OCI-LY7 (cell line): ENCODE results near the gene ARAF. TPM values are rescaled to one million over a fixed set of nuclear protein-coding genes. Genes with fewer than 3 reads are reported as not detected.

Source experiments
- BruUV-seq: library from RNA; stranded (reverse); fragments of 400-500 nt; replicated peaks from 2 replicates; lab custom pipeline; 2021; lab: Mats Ljungman, UMichigan
- CTCF ChIA-PET: fragments of 300-600 bp; sonication (Branson Sonifier 250); formaldehyde crosslinking; loops from one replicate; lab custom pipeline; 2022; ENCODE audit warnings: antibody characterized with exemption; ENCODE audit not compliant: unreplicated experiment; lab: Charles Lee
- POLR2A ChIA-PET: fragments of 300-600 bp; sonication (Branson Sonifier 250); formaldehyde crosslinking; loops from one replicate; lab custom pipeline; 2022; ENCODE audit warnings: antibody characterized with exemption; lab: Charles Lee
- DNase-seq: peaks from one replicate; pipeline ENCODE4 v3.0.0-alpha.2; 2015; ENCODE audit warnings: low spot score
- H2AFZ ChIP-seq: fragments of 200-600 bp; sonication (generic), shearing (Covaris generic); 2 replicates; pipeline ENCODE4 v1.6.1; 2014; ENCODE audit warnings: mild to moderate bottlenecking, antibody characterized with exemption, low read length, moderate library complexity
- H3K27ac ChIP-seq: fragments of 200-600 bp; sonication (generic); 2 replicates; pipeline ENCODE4 v1.5.1; 2014; ENCODE audit warnings: mixed run types, low read depth, mild to moderate bottlenecking, moderate library complexity, low read length, inconsistent platforms; ENCODE audit not compliant: poor library complexity, severe bottlenecking
- H3K36me3 ChIP-seq: fragments of 200-600 bp; sonication (generic); 2 replicates; pipeline ENCODE4 v1.6.1; 2014; ENCODE audit warnings: mild to moderate bottlenecking, antibody characterized with exemption, low read length, moderate library complexity, mixed read lengths; ENCODE audit not compliant: insufficient read depth
- H3K4me1 ChIP-seq: fragments of 200-600 bp; sonication (generic); 2 replicates; pipeline ENCODE4 v1.5.1; 2014; ENCODE audit warnings: mild to moderate bottlenecking, low read length; ENCODE audit not compliant: insufficient read depth, poor library complexity, severe bottlenecking
- H3K4me2 ChIP-seq: fragments of 200-600 bp; sonication (generic); 2 replicates; pipeline ENCODE4 v1.6.1; 2014; ENCODE audit warnings: mild to moderate bottlenecking, low read length
- H3K4me3 ChIP-seq: fragments of 200-600 bp; sonication (generic); 2 replicates; pipeline ENCODE4 v1.5.1; 2014; ENCODE audit warnings: mild to moderate bottlenecking, low read depth, low read length; ENCODE audit not compliant: poor library complexity, severe bottlenecking
- H3K79me2 ChIP-seq: fragments of 200-600 bp; sonication (generic); 2 replicates; pipeline ENCODE4 v1.6.1; 2016; ENCODE audit warnings: low read depth, mild to moderate bottlenecking, low read length, moderate library complexity, mixed read lengths; ENCODE audit not compliant: insufficient read depth
- H3K9me2 ChIP-seq: fragments of 200-600 bp; sonication (generic); 2 replicates; pipeline ENCODE4 v1.6.1; 2016; ENCODE audit warnings: mild to moderate bottlenecking, low read length, mixed read lengths; ENCODE audit not compliant: insufficient read depth
- H3K9me3 ChIP-seq: fragments of 200-600 bp; sonication (generic); 2 replicates; pipeline ENCODE4 v1.6.1; 2014; ENCODE audit warnings: mild to moderate bottlenecking, mixed run types, low read length, mixed read lengths
- H4K20me1 ChIP-seq: fragments of 200-600 bp; sonication (generic); 2 replicates; pipeline ENCODE4 v1.6.1; 2014; ENCODE audit warnings: mild to moderate bottlenecking, antibody characterized with exemption, low read length, moderate library complexity, mixed read lengths; ENCODE audit not compliant: insufficient read depth
- EZH2phosphoT487 ChIP-seq: fragments of 200-600 bp; sonication (generic); IDR thresholded peaks from 2 replicates; pipeline ENCODE4 v1.6.1; 2018; ENCODE audit warnings: low read depth, borderline replicate concordance, mild to moderate bottlenecking, mixed run types, antibody characterized with exemption, low read length, moderate library complexity, mixed read lengths
- intact Hi-C: fragments of 100-400 bp; cut with micrococcal nuclease; formaldehyde crosslinking; loops from one replicate; pipeline ENCODE4 v1.10.0; 2022; ENCODE audit not compliant: unreplicated experiment
- total RNA-seq, 2 experiments: library from RNA; depleted of rRNA in 1 of 2; stranded (reverse); fragments of >200 nt in 1 of 2; shearing (Covaris generic) in 1 of 2; gene quantifications; 2 replicates each; pipeline ENCODE4 v1.2.3, GENCODE V29; 2014 to 2022
- TF ChIP-seq, protein P1 (sequence below): fragments of 200-600 bp; sonication (generic); conservative IDR thresholded peaks from 2 replicates; pipeline ENCODE4 v1.5.1; 2014; ENCODE audit warnings: mild to moderate bottlenecking, antibody characterized with exemption, low read length, moderate library complexity, mixed read lengths

ARAF gene
- total RNA-seq, 2 experiments from 2014 or later, result 28.9 to 52.4 TPM

DNA sequence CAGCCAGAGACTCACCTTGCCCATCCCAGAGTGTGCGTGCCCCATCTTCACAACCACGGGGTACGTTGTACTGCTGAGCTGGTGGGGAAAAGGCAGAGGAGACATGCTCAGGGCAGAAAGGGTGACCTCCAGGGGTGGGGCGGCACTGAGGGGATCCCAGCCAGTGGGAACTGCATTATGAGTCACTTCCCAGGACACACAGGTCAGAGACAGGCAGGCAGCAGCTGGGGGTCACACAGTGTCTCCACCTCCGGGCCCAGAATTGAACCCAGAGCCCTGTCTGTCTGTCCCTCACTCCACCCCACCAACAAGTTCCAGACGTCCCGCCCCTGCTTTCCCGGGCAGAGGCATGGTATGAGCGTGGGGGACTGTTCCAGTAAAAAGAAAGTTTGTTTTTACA lies 16.4 kb downstream of the ARAF start:
- H3K27ac ChIP-seq, result no peak overlapping the region
- H3K4me3 ChIP-seq, result no peak overlapping the region
- H2AFZ ChIP-seq, result no peak overlapping the region
- no peaks in the 10 kb centered on the region for H3K9me3 ChIP-seq
- no peak for DNase-seq
- no peaks in the 10 kb centered on the region for H3K79me2 ChIP-seq
- TF ChIP-seq EZH2phosphoT487, result no peak
- H3K36me3 ChIP-seq, result no peaks in the 10 kb centered on the region
- no TSS peak for BruUV-seq
- H3K4me2 ChIP-seq, result no peak overlapping the region
- ChIA-PET CTCF (no interaction called here), POLR2A (no interaction called here)
- intact Hi-C loops, result no loop called here
- no peaks in the 10 kb centered on the region for H3K4me1 ChIP-seq
- H4K20me1 ChIP-seq, result no peaks in the 10 kb centered on the region
- H3K9me2 ChIP-seq, result no peaks in the 10 kb centered on the region

DNA sequence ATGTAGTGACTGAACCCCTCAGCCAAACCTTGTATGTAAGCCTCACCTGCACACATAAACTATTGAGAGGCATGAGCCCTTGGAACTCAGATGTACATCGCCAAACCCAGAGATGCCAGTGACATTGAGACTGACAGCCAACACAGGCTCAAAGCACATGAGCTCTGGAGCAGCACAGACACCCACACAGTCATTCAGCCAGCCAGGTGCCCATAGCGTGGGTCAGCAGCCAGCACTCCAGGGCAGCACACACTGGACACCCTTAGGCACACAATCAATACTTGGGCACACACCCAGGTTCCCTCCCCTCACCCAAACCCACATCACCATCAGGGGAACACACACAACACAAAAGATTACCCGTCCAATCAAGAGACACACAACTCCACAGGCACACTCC lies 16.9 kb downstream of the ARAF start:
- Histone ChIP-seq H3K36me3 (no peaks in the 10 kb centered on the region), H3K27ac (no peak overlapping the region), H3K4me2 (no peak overlapping the region), H3K4me1 (no peaks in the 10 kb centered on the region), H3K9me3 (no peaks in the 10 kb centered on the region), H4K20me1 (no peaks in the 10 kb centered on the region), H3K4me3 (no peak overlapping the region), H3K9me2 (no peaks in the 10 kb centered on the region), H2AFZ (no peak overlapping the region), H3K79me2 (no peaks in the 10 kb centered on the region)
- ChIA-PET CTCF (no interaction called here), POLR2A (no interaction called here)
- TF ChIP-seq EZH2phosphoT487, result no peak
- TF ChIP-seq, protein P1, sequence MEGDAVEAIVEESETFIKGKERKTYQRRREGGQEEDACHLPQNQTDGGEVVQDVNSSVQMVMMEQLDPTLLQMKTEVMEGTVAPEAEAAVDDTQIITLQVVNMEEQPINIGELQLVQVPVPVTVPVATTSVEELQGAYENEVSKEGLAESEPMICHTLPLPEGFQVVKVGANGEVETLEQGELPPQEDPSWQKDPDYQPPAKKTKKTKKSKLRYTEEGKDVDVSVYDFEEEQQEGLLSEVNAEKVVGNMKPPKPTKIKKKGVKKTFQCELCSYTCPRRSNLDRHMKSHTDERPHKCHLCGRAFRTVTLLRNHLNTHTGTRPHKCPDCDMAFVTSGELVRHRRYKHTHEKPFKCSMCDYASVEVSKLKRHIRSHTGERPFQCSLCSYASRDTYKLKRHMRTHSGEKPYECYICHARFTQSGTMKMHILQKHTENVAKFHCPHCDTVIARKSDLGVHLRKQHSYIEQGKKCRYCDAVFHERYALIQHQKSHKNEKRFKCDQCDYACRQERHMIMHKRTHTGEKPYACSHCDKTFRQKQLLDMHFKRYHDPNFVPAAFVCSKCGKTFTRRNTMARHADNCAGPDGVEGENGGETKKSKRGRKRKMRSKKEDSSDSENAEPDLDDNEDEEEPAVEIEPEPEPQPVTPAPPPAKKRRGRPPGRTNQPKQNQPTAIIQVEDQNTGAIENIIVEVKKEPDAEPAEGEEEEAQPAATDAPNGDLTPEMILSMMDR, result no peak
- no peak for DNase-seq
- intact Hi-C loops, result no loop called here
- no TSS peak for BruUV-seq

DNA sequence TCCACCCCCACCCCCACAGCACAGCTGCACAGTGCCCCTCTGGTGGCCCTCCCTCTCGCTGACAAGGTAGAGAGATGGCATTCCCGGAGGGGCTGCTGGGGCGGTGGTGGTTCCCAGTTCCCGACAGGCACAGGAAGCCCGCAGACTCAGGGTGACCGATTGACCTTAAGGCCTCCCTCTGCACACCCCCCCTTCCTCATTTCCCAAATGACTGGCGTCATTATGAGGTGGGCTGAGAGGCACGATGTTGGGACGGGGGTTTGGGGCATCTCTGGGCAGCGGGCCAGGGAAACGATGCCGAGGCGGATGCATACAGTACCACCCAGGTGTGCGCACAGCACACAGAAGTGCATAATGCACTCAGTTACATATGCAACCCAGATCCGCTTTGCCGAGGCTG lies 17.7 kb downstream of the ARAF start:
- Histone ChIP-seq H3K4me1 (no peaks in the 10 kb centered on the region), H3K9me2 (no peaks in the 10 kb centered on the region), H3K4me3 (no peak overlapping the region), H3K27ac (no peak overlapping the region), H3K36me3 (no peaks in the 10 kb centered on the region), H2AFZ (no peak overlapping the region), H3K9me3 (no peaks in the 10 kb centered on the region), H3K4me2 (no peak overlapping the region), H4K20me1 (no peaks in the 10 kb centered on the region), H3K79me2 (no peaks in the 10 kb centered on the region)
- ChIA-PET POLR2A (no interaction called here), CTCF (no interaction called here)
- no peak for DNase-seq
- BruUV-seq, result no TSS peak
- intact Hi-C loops, result no loop called here
- TF ChIP-seq, protein P1, result no peak
- TF ChIP-seq EZH2phosphoT487, result no peak
